Hematopoietic multipotent progenitor cell treated with erythropoietin and hydrocortisone succinate and interleukin-3 and kit ligand, for 8 days (in vitro differentiated cells): ENCODE data around the gene RALGPS1.
"Not testable (repeated sequence)": the region's sequence is repeated elsewhere in the genome, so short reads cannot be mapped to it uniquely, and the experiment has no call there.

Experiments
- DNase-seq: peaks from one replicate; pipeline ENCODE4 v3.0.0-alpha.2; 2015

Gene RALGPS1

DNA sequence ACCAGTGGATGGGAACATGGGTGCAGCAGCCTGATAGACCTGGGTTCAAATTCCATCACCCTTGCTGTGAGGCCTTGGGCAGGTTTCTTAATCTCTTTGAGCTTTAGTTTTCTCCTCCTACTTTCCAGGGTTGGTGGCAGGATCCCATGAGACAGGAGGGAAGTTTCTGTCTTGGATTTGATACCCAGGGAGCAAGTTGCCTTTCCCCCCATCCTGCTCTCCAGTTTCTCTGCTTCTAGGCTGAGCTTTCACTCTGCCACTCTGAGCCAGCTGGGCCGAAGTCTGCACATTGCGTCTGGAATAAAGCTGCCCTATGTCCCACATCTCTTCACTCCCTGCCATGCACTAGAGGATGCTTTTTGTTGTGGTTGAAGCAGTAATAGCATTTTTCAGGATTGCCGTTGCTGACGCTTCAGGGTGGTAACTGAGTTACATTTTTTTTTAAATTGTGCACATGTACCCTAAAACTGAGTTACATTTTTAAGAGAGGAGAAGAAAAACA is 248.3 kb downstream of the RALGPS1 start:
- DNase-seq, result no peak

DNA sequence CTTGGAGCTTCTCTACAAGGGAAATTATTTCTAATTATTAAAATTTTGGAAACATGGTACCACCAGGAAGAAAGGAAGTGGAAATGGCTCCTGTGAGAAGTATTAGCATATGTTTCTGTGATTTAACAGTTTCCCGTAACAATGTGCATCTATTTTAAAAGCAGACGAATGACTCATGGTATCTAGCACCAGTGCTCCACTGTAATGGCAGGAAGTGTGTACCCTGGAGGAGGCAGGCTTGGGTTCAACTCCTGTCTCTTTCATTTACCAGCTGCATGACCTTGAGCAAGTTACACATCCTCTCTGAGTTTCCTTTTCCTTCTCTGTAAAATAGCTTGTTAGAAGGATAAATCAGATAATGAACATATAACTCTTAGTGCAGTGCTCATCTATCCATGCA is 248.8 kb downstream of the RALGPS1 start:
- no peak for DNase-seq

DNA sequence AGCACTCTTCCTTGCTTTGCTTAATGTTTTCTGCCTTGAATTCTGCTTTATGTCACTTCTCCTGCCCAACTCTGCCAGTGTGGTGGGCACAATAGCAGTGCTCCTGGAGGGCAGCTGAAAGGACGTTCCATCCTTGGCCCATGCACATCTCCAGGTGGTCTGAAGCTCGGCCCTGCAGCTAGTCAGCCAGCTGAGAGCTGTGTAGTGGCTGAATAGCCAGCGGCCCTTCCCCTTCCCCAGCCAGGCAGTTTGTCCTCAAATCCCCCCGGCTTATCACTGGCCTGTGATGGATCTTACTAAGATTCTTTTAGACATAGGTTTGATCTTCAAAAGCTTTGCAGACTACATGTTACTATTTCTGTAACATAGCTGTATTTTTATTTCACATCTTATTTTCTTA is 250.5 kb downstream of the RALGPS1 start:
- no peak for DNase-seq

DNA sequence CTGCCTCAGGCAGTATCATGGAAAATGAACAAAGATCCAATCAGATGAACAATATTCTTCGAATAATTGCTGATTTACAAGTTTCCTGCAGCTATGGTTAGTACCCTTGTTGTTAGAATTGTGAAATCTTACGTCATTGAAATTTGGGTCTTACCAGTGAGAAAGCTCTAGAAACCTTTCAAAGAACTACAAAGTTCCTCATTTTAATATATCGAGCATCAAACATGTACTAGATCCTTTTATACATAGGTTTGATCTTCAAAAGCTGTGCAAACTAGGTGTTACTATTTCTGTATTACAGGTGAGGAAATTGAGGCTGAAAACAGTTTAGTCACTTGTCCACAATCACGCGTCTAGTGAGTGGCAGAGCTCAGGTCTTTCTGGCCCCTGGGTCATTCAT is 251.5 kb downstream of the RALGPS1 start:
- DNase-seq, result no peak

DNA sequence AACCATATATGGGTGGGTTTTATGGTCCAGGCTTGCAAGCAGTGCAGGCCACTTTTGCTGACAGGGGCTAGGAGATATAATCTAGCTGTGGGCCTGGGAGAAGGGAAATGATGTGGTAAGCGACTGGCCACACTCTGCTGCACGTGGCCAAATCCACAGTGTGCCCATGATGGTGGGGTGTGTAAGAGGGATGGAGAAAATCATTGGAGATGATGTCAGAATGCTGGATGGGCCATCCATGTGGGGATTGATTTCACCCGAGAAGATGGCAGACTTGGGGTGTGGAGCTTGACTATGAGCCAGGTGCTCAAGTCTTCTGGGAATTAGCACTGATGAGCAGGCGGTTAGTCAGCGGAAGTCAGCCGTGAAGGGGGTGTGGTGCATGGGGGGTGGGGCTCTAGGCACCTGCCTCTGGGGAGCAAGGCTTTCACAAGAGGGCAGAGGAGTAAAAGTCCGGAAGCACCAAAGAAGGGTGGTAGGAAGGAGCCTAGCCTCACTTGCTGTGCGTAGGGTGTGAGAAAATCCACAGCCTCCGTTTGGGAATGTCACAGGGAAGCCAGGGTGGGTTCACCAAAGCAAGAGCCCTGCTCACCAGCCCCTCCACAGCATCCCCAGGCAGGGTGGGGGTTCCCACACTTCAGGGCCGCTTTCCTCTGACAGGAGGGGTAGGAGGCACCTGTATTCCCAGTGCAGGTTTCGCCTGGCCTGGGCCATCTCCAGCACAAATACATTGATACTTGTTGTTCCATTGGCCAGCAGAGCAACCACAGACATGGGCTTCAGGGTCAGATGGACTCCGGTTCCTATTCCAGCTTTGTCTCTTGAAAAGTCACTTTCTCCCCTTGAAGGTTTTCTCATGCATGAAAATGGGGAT is 252.3 kb downstream of the RALGPS1 start:
- DNase-seq, result no peak

DNA sequence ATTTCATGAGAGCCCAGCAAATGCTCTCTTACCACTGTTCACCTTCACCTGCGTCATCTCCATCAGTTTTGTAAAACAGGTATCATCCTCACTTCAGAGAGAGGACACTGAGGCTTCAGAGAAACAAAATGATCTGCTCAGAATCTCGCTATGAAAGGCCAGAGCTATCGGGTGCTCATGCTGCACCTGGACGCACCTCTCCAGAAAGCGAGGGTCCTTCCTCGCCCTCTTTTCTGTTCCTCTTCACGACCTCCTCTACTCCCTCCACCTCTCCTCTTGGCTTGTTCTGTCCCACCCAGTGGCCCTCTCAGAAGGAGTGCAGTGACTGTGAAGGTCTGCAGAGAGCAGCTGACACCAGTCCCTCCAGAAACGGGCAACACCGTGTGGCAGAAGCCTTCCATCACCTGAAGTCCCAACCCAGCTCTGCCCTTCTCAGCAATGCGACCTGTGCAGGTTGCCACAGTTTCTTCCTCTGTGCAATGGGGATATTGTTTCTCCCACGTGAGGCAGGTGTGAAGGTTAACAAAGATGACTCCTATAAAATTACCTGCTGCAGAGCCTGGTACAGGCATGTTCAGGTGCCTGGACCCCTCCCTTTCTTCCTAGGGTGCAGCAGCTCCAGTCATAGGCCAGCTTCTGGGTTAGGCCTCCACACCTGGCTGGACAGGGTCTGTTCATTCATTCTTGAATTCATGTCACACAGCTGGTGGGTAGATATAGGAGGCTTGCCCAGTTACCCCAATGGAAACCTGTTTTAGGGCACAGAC is 253.2 kb downstream of the RALGPS1 start:
- DNase-seq, result no peak

DNA sequence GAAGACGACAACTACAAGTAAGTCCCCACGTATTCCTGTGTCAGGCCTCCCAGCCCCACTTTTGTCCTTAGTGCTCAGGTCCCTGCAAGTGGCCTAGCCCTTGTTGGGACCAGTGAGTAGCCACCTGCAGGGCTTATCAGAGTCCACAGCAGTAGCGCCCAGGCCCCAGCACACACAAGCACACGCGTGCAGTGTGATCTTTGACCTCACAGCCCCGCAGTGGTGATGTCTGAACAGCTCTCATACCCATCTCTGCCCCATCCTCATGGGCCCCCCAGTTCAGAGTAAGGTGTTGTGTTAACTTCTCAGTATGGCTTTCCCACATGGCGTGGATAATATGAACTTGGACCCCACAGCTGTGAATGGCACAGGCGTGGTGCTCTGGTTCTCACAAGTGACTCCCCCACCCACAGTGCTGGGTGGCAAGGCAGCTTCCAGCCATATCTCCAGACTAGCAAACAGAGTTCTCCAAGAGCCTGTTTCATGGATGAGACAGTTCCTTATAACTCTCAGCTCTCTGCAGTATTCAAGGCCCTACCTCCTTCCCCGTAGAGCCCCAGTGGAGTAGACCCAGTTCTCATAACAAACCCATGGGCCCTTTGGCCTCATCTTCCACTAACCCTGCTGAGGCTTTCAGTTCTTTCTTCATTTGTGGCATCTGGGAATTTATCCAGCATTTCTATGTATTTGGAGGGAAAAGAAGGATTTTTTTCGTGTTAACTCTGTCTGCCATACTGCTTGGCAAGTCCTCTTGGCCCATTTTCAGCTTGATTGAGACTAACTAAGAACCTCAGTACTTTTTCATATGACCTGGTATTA is 254.4 kb downstream of the RALGPS1 start:
- DNase-seq, result no peak

DNA sequence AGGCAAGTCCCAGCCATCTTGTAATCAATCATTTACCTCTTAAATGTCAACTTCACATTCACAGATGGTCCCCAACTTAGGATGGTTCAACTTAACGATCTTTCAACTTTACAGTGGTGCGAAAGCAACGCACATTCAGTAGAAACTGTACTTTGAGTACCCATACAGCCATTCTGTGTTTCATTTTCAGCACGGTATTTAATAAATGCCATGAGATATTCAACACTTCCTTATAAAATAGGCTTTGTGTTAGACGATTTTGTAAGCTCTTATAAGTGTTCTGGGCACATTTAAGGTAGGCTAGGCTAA is 254.9 kb downstream of the RALGPS1 start:
- DNase-seq, result no peak

DNA sequence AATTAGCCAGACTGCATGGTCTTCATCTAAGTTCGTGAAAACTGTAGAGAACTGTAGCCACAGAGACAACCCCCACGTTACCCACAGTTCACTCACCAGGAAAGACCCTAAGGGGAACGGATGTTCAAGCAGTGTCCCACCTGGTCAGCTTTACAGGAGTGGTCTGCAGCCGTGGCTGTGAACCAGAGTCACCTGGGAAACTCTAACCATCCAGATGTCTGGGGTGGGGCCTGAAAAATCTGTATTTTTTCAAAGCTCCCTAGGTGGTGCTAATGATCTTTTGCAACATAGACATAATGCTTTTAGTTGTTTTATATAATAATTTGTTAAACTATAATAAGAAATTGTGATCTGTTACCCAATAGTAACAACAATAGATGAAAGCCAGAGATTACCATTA is 255.5 kb downstream of the RALGPS1 start:
- no peak for DNase-seq

DNA sequence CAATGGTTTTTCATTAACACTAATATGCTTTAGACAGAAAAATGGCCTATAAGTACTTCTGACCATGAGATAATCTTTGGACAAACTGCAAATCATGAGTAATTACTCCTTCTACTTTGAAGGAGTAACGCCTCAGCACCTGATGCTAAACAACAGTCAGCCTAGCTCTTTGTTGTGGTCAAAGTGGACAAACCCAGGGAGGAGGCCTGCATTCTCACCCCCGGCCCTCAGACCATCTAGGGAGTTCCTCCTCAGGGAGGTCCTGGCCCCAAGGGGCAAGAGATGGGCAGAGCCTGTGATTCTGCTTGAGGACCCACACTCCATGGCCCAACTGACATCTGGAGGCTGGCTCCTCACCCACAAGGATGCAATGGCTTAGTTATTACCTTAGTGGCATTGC is 256.1 kb downstream of the RALGPS1 start:
- no peak for DNase-seq

DNA sequence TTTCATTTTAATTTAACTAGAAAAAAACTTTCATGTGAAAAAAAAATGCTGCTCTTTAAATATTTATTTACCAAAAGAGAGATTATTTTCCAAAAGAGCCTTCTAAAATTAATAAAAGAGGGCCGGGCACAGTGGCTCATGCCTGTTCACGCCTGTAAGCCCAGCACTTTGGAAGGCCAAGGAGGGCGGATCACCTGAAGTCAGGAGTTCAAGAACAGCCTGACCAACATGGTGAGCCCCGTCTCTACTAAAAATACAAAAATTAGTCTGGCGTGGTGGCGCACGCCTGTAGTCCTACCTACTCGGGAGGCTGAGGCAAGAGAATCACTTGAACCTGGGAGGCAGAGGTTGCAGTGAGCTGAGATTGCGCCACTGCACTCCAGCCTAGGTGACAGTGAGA is 256.8 kb downstream of the RALGPS1 start:
- not testable (repeated sequence) for DNase-seq

DNA sequence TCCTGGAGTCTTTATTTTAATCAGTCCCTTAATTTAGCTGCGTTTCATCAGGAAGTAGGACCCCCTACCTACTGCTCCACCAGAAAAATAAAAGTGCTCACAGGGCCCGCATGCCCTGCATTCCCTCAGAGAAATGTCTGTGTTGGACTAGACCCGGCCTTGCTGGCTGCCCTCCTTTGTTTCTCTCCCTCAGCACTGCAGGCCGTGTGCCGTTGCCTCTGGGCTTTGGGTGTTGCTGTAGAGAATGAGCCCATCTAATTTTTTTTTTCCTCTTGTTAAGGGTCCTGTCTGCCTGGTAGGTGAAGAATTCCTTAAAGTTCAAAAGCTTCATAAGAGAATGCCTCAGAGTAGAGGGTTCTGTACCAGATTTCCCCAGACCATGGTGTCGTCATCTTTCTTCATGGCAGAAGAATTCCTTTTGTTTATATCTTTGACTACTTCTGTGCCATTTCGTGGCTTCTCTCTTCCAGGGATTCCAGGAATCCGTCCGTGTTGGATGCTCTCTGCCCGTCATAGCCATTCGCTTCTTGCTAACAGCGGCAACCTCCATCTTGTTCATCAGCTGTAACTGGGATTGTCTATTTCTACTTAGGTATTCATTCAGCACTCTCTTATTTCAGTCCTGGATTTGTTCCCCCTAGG is 257.6 kb downstream of the RALGPS1 start:
- DNase-seq, result no peak

DNA sequence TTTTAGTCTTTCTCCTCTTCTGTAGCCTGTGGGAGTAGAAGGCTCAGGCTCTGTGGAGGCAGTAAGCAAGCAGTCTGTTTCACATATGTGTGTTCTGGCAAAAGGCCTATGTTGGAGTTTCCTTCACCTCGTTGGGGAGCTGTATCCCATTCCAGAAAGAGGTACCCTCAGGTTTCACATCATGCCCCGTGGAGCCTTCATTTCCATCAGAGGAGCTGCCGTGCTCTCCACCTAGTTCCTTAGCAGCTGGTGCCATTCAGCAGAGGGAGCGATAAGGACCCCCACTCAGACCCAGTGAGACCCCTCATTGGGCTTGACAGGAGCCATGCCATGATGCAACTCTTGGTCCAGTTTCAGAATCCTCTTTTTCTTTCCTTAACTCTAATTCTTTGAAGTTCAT is 258.5 kb downstream of the RALGPS1 start:
- DNase-seq, result no peak

DNA sequence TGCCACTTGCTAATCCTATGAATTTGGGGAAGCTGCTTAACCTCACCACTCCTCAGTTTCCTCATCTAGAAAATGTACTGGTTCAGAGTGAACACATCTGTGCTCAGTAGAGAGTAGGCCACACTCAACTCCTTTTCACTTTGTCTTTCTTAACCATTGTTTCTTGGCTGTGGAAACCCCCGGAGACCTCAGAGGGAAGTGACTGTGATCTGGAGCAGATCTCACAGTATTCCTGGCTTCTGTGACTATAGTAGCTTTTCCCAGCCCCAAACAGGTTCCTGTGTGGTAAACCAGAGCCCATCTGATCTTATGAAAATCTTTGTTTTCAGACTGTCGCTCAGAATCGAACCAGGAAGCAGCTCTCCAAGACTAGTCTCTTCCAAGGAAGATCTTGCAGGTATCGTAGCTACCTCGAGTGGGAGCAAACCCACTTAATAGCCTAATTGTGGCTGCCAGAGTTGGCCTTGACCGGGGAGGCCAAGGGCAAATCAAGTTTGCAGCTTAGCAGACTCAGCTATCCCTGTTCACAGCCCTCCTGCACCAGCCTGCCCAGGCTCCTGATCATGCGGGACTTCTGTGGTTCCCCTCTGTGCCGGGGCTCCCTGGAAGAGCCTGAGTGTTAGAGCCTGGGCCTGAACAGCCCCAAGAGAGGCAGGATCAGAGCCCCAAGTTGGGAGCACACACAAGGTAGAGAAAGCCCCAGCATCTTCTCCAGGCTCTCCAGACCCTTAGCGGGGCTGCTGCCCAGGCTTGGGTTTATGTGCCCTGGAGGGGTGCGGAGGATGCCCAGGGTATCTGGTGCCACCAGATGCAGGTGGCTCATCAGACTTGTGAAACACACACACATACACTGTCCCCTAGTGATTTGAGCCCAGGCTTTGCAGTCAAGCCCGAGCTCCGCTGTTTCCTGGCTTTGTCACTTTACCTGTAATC is 260.1 kb downstream of the RALGPS1 start:
- no peak for DNase-seq

DNA sequence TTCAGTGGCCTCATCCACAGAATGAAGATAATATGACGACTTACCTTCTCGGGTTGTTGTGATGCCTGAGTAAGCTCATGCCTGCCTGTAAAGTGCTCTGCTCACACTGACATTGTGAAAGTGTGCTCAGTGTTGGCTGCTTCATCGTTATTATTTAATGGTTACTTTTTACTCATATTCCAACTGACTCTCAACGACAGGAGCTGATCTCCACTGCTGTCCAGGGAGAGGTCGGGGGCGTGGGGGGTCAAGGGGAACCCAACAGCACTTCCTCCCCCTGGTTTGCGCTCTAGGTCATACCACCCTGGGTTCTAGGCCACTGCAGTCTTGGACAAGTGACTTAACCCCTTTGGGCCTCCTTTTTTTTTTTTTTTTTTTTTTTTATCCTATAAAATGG is 260.7 kb downstream of the RALGPS1 start:
- DNase-seq, result no peak

DNA sequence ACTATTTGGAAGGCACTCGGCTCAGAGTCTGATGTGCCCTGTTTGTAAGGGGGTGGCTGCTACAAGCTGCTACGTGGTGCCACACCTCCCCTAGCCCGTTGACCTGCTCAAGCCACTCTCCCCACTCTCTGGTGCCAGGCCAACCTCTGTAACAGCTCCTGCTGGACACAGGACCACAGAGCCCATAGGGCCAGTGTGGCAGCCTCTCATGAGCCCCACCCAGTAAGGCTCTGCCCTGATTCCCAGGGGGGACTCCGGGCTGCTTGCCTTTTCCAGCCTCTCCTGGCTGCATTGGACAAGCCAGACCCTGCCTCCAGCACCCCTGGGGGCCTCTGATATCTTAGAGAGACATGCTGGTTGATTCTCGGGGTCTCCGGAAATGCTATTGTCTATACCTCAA is 261.2 kb downstream of the RALGPS1 start:
- no peak for DNase-seq

DNA sequence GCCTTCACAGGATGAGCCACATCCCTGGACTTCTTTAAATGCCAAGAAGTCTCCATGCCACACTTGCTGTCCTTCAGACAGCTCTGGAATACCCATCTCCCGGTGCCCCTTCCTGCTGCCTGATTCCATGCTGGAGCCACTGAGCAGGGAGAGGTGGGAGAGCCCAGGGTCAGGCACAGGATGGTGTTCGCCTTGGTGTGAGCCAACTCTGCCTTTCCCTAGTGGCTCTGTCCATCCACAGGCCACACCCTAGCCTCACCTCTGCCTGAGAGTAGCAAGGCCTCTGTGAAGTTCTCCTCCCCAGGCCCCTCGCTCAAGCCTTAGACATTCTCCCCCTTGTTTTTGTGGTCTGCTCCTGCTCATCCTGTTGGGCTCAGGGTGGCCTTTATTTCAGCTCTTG is 262.0 kb downstream of the RALGPS1 start:
- DNase-seq, result no peak

DNA sequence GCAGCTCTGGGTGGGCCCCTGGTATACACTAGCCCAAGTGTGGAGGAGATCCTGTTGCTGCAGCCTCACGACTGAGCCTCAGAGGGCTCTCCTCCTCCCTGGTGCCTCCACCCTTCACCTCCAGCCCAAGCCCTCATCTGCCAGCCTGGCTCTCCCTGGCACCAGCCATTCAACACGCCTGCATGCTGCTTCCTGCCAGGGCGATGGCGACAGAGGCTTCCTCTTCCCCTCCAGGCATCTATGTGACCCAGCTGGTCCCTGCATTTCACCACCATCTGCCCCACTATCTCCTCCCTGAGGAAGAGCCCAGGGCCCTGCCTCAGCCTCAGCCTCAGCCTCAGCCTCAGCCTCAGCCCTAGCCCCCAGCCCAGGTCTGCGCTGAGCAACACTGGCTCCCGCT is 262.6 kb downstream of the RALGPS1 start:
- DNase-seq, result no peak

DNA sequence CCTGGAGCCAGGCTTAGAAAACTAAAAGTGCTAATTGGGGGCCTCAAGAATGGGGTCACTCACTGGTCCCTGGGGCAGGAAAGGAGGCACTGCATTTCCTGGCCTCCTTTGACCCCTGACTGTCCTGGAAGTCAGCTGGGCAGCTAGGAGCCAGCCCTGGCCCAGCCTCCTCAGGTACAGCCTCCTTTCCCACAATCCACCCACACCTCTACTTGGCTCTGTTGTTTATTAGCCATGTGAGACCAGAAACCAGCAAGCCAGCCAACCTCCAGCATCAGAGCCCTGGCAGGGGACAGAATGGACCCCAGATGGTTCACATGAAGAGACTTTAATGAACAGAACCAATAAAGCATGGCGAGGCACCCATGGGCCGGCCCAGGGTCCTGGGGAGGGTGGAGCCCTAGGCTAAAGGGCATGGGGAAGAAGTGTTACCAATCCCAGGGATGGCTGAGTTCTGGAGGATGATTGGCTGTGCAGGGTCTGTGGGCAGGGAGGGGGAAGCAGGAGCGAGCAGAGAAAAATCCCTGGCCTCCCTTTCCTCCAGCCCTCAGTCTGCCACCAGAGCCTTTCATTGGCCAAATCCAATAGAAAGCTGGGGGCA is 263.2 kb downstream of the RALGPS1 start:
- DNase-seq, result no peak

DNA sequence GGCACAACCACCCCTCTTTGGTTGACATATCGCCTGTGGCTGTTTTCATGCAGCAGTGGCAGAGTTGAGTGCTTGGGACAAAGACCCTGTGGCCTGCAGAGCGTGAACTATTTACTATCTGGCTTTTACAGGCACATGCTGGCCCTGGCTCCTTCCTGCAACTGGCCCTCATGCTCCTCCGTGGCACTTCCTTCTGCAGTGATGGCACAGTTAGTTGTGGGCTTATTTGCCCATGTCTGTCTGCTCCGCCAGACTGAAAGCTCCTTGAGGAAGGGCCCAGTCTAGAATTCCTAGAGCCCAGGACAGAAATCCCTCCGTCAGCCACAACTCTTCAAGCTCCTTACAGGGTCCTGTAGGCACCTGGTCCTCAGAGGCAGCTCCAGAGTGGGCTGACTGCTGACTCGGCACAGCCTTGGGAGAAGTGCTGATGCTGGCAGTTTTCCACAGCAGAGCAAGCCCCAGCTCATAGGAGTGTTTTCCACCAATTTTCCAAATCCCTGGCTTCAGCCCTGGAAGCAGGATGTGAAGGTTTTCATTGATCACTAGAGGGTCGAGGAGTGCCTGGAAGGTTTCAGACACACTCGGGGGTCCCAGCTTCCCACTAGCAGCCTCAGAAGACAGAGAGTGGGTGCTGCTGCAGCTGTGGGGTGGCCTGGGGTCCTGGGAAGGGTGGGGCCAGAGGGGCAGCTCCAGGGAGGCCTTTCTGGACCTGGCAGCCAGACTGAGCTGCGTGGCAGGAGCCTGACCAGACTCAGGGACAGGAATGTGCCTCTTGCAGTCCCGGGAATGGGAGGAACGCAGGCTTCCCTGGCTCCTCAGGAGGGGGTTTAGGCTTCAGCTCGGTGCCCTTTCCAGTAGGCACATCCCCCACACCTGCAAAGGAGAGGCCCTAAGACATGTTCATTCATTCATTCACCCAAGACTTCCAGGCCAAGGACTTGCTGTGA is 264.4 kb downstream of the RALGPS1 start:
- DNase-seq, result no peak
